ENCODE results near the gene PRDX1. TPM values are rescaled to one million over a fixed set of nuclear protein-coding genes. Genes with fewer than 3 reads are reported as not detected.

PRDX1 gene
- total RNA-seq, 1 donor: 249 TPM

- Histone ChIP-seq H3K79me2 (ENCODE audit: insufficient read depth, low read length) (peaks cover 5% of the 10 kb centered on the region), H3K36me3 (ENCODE audit: insufficient read depth, low read length) (peaks cover 43% of the 10 kb centered on the region), H3K27me3 (ENCODE audit: insufficient read depth, low read length) (no peaks in the 10 kb centered on the region), H3K4me1 (ENCODE audit: insufficient read depth, low read length) (no peaks in the 10 kb centered on the region), H4K20me1 (ENCODE audit: insufficient read depth, low read length) (no peaks in the 10 kb centered on the region), H3K4me2 (ENCODE audit: insufficient read depth, low read length) (no peak overlapping the region), H2AFZ (ENCODE audit: low read length) (no peak overlapping the region), H3K9me3 (ENCODE audit: low read depth, low read length) (no peaks in the 10 kb centered on the region), H3K4me3 (ENCODE audit: insufficient read depth, low read length) (no peak overlapping the region), H3K27ac (ENCODE audit: low read depth, low read length) (no peak overlapping the region)
- DNase-seq (ENCODE audit: insufficient read length, low spot score, missing footprints): no peak
- TF ChIP-seq CTCF (IDR thresholded peaks at IDR 0.05; ENCODE audit: extremely low read depth, low read depth, low read length): no peak
Observed at GRCh38 chr1:45568421-45568820, 46.7 kb upstream of the PRDX1 start.

DNA sequence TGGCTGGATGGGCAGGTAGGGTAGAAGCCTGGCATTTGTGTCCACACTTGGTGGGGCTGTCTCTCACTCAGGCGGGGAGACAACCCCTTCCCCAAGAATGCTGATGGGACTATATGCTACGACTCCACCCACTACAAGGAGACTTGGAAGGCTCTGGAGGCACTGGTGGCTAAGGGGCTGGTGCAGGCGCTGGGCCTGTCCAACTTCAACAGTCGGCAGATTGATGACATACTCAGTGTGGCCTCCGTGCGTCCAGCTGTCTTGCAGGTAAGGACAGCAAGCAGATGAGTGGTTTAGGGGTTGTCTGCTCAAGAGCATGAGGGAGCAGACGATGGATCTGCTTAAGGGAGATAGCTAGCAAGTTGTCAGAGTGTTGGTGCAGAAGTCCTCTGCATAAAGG, 46.2 kb upstream of the PRDX1 start:
- no peak for TF ChIP-seq CTCF (IDR thresholded peaks at IDR 0.05; ENCODE audit: extremely low read depth, low read depth, low read length)
- no peak overlapping the region for H3K4me2 ChIP-seq (ENCODE audit: insufficient read depth, low read length)
- peaks cover 43% of the 10 kb centered on the region for H3K36me3 ChIP-seq (ENCODE audit: insufficient read depth, low read length)
- no peak overlapping the region for H2AFZ ChIP-seq (ENCODE audit: low read length)
- no peaks in the 10 kb centered on the region for H4K20me1 ChIP-seq (ENCODE audit: insufficient read depth, low read length)
- no peaks in the 10 kb centered on the region for H3K9me3 ChIP-seq (ENCODE audit: low read depth, low read length)
- H3K27ac ChIP-seq (ENCODE audit: low read depth, low read length): no peak overlapping the region
- H3K27me3 ChIP-seq (ENCODE audit: insufficient read depth, low read length): no peaks in the 10 kb centered on the region
- H3K79me2 ChIP-seq (ENCODE audit: insufficient read depth, low read length): peaks cover 5% of the 10 kb centered on the region
- no peak overlapping the region for H3K4me3 ChIP-seq (ENCODE audit: insufficient read depth, low read length)
- DNase-seq (ENCODE audit: insufficient read length, low spot score, missing footprints): no peak
- no peaks in the 10 kb centered on the region for H3K4me1 ChIP-seq (ENCODE audit: insufficient read depth, low read length)

DNA sequence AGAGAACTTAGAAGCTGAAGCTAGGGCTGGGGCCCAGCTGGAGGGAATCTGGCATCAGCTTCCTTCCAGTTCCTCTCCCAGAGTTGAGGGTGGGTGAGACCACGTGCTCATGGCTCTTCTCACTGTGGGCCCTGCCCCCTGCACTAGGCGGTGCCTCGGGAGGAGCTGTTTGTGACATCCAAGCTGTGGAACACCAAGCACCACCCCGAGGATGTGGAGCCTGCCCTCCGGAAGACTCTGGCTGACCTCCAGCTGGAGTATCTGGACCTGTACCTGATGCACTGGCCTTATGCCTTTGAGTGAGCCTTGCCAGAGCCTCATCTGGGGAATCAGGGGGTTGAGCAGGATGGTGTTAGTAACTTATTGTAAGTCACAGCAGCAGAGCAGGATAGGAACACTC, 45.0 kb upstream of the PRDX1 start:
- no peak for TF ChIP-seq CTCF (IDR thresholded peaks at IDR 0.05; ENCODE audit: extremely low read depth, low read depth, low read length)
- Histone ChIP-seq H2AFZ (ENCODE audit: low read length) (no peak overlapping the region), H4K20me1 (ENCODE audit: insufficient read depth, low read length) (no peaks in the 10 kb centered on the region), H3K4me3 (ENCODE audit: insufficient read depth, low read length) (no peak overlapping the region), H3K36me3 (ENCODE audit: insufficient read depth, low read length) (peaks cover 52% of the 10 kb centered on the region), H3K79me2 (ENCODE audit: insufficient read depth, low read length) (peaks cover 5% of the 10 kb centered on the region), H3K27me3 (ENCODE audit: insufficient read depth, low read length) (no peaks in the 10 kb centered on the region), H3K9me3 (ENCODE audit: low read depth, low read length) (no peaks in the 10 kb centered on the region), H3K4me2 (ENCODE audit: insufficient read depth, low read length) (no peak overlapping the region), H3K4me1 (ENCODE audit: insufficient read depth, low read length) (no peaks in the 10 kb centered on the region), H3K27ac (ENCODE audit: low read depth, low read length) (no peak overlapping the region)
- DNase-seq (ENCODE audit: insufficient read length, low spot score, missing footprints): no peak

DNA sequence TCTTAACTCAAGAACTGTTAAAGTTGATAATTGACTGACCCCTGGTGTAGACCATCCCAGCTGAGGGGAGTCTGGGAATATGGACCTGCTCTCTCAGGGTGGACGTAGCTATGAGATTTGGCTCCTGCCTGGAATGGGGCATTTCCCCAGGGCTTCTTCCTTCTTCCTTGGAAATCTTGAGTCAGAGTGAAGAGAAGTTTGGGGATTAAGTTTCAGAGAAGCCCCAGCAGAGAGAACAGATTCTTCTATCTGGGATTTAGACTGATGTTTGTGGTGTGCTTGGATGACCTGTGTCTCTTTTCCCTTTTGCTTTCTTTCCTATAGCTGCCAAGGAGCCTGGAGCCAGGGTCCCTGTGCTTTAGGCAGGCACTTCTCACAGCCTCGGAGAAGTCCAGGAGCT, 42.2 kb upstream of the PRDX1 start:
- no peak for DNase-seq (ENCODE audit: insufficient read length, low spot score, missing footprints)
- Histone ChIP-seq H4K20me1 (ENCODE audit: insufficient read depth, low read length) (no peaks in the 10 kb centered on the region), H3K27me3 (ENCODE audit: insufficient read depth, low read length) (no peaks in the 10 kb centered on the region), H2AFZ (ENCODE audit: low read length) (no peak overlapping the region), H3K4me3 (ENCODE audit: insufficient read depth, low read length) (no peak overlapping the region), H3K9me3 (ENCODE audit: low read depth, low read length) (no peaks in the 10 kb centered on the region), H3K4me2 (ENCODE audit: insufficient read depth, low read length) (no peak overlapping the region), H3K79me2 (ENCODE audit: insufficient read depth, low read length) (peaks cover 19% of the 10 kb centered on the region), H3K27ac (ENCODE audit: low read depth, low read length) (no peak overlapping the region), H3K4me1 (ENCODE audit: insufficient read depth, low read length) (no peaks in the 10 kb centered on the region), H3K36me3 (ENCODE audit: insufficient read depth, low read length) (peaks cover 39% of the 10 kb centered on the region)
- TF ChIP-seq CTCF (IDR thresholded peaks at IDR 0.05; ENCODE audit: extremely low read depth, low read depth, low read length): no peak
